ENCODE measurements around the gene FNDC11.
"Not testable (repeated sequence)": the region's sequence is repeated elsewhere in the genome, so short reads cannot be mapped to it uniquely, and the experiment has no call there.

FNDC11 gene

DNA sequence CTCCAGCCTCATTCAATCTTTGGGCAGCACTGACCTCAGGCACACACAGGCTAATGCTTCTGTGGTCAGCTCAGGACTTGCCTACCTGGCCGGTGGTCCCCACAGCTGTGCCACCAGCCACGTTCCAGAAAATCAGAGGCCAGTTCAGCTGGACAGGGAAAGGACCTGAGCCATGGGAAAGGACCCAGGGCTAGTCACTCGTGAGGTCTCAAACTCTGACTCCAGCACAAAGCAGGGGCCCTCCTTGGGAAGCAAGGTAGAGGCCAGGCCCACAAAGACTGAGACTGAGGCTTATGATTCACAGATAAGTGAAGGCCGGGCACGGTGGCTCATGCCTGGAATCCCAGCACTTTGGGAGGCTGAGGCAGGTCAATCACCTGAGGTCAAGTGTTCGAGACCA, 42.5 kb downstream of the FNDC11 start:
- no peak for FAIRE-seq

DNA sequence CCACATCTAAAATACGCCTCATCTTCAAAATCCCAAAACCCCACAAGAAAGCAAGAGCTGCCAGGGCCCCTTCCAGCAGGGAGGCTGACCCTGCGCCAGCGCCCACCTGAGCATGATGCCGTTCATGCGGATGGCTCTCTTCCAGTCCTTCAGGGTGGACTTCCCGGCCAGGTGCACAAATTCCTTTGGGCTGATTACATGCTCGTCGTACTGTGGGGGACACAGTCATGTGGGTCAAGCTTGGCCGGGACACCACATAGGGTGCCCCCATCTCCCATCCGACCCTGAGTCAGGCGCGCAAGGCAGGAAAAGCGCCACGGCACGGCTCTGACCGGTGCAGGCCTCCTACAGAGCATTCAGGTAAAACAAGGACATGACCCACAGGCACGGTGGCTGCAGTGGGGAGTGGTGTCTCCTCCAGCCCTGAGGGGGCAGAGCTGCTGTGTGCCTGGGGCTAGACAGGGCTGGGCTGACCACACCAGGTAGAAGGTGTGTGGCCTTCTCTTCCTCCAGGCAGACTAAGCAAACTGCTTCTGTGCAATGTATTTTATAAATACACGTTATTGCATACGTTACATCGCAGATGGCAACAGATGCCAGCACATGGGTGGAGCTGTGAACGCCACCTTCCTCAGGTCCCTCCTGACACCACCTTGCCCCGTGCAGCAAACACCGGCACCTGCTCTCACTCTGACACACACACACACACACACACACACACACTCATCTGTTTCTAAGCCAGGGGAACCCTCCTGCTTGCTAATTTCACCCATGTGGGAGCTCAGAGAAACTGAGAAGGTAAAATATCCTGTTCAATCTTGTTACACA, 43.9 kb downstream of the FNDC11 start:
- FAIRE-seq: no peak
- no peak for DNase-seq (ENCODE audit: low spot score)

More for the DNA sequence above, 42.5 kb downstream of the FNDC11 start:
- no peak for DNase-seq (ENCODE audit: low spot score)

DNA sequence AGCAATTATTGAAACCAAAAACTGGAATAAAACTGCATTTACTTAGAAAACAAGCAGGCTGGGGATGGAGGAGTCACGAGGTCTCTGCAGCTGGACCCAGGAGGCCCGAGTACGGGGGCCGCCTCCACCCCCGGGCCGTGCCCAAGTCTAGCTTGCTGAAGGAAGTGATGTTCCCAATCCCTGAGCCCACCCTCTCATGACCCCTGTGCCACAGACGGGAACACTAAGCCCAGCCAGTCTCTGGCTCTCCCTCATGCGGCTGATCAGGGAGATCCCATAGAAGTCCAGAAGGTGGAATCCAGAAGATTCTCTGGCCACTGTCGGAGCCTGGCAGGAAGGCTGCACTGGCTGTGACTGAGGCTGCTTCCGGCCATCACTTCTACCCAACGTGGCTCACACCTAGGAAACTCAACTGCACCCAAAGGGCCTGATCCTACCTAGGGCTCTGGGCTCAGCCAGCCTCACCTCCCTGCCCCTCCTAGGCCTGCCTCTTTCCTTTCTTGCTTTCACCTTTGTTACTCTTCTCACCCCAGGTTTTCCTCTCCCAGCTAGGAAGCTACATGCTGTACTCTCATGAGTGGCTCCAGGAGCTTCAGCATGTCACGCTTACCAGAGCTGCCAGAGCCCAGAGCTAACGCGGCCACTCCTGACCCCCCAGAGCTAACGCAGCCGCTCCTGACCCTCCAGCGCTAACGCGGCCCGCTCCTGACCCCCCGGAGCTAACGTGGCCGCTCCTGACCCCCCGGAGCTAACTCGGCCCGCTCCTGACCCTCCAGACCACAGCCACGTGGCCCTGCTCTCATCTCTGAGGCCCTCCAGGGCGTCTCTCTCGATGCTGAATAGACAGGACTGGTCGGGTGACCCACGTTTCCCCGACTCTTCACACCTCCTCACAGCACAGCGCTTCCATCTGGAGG, 44.8 kb downstream of the FNDC11 start:
- DNase-seq (ENCODE audit: low spot score): no peak
- no peak for FAIRE-seq

DNA sequence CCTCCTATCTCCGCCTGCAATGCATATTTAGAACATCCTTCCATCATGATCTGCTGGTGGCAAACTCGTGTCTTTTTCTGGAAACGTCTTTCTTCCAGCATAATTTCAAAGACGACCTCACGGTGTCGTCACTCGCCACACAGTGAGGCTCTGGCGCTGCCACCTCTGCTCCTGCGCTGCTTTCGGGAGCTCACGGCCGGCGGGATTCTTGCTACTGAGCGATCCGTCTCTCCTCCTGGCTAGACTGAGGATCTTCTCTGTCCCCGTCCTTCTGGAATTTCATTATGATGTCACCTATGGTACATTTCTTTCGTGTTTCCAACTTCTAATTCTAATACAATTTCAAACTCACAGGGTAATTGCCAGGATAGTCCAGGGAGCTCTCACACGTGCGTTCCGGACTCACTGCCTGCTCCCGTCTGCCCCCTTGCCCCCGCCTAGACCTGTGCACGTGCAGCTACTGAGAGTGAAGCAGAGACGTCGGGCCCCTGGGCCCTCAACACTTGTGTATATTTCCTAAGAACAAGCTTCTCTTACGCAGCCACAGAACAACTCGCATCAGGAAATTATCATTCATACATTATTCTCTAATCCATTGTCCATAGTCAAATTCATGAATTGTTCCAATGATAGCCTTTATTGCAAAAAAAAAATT, 45.6 kb downstream of the FNDC11 start:
- FAIRE-seq (no peak), DNase-seq (ENCODE audit: low spot score) (no peak)

DNA sequence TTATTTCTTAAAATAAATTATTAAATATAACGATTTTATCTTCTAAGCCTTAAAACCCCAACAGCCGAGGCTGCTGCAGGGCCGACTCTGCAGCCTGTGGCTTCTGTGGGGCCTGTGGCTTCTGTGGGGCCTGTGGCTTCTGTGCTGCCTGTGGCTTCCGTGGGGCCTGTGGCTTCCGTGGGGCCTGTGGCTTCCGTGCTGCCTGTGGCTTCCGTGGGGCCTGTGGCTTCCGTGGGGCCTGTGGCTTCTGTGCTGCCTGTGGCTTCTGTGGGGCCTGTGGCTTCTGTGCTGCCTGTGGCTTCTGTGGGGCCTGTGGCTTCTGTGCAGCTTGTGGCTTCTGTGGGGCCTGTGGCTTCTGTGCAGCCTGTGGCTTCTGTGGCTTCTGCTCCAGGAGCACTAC, 47.7 kb downstream of the FNDC11 start:
- DNase-seq (ENCODE audit: low spot score); FAIRE-seq: not testable (repeated sequence)

DNA sequence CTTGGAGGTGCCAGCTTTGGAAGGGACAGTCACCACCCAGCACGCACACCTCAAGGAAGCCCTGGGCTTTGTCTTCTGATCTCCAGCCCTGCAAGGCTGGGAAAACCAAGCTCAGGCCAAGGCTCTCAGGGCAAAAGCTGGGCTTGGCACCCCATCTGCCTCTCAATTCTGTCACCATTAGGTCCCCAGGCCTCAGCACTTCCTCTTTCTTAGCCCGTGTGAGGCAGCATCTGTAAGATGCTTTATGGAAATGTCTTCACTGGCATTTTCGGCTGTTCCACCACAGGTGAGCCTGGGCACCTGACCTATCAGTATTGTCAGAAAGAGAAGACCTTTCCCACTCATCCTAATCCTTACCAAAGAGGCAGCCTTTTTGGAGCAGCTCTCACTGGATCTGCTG, 48.4 kb downstream of the FNDC11 start:
- DNase-seq (ENCODE audit: low spot score): no peak
- FAIRE-seq: no peak
